Activated CD4-positive, CD25-positive, alpha-beta regulatory T cell treated with anti-CD3 and anti-CD28 coated beads, Interleukin-2, amount 50 U/mL, for 72 hours (primary cell): ENCODE results near the gene ASPDH.
"Not testable (repeated sequence)": the region's sequence is repeated elsewhere in the genome, so short reads cannot be mapped to it uniquely, and the experiment has no call there.

ENCODE experiments used
- DNase-seq: peaks from one replicate; pipeline ENCODE4 v3.0.0; 2021

ASPDH gene

DNA sequence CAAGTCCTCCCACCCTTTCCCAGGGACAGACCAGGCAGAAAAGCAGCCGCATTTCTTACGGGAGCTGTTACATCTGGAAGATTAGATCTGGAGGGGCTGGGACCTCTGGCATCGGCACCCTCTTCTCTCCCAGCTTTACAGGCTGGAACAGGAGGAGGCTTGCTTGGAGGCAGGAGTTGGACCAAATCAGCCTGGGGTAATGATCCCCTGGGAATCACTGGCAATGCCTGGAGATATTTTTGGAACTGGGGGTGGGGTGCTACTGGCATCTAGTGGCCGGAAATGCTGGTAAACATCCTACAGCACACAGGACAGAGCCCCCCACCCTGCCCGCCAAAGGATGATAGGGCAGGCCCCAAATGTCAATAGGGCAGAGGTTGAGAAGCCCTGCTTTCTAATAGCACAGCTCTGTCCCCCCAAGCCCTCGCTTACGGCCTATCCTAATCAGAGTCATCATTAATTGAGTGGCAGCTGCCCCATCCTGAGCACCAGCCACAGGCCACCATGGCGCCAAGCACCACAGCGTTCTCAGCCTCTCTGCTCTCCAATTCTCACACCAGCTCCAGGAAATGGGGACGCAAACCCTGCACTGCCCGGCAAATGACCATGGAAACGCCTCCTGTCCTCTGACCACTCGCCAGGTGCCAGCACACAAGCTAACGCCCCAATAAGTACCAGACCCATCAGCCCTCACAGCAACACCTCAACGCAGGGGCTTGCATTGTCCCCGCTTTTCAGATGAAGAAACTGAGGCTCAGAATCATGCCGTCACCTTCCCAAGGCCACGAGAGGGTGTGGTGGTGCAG is 33.9 kb upstream of the ASPDH start:
- no peak for DNase-seq

DNA sequence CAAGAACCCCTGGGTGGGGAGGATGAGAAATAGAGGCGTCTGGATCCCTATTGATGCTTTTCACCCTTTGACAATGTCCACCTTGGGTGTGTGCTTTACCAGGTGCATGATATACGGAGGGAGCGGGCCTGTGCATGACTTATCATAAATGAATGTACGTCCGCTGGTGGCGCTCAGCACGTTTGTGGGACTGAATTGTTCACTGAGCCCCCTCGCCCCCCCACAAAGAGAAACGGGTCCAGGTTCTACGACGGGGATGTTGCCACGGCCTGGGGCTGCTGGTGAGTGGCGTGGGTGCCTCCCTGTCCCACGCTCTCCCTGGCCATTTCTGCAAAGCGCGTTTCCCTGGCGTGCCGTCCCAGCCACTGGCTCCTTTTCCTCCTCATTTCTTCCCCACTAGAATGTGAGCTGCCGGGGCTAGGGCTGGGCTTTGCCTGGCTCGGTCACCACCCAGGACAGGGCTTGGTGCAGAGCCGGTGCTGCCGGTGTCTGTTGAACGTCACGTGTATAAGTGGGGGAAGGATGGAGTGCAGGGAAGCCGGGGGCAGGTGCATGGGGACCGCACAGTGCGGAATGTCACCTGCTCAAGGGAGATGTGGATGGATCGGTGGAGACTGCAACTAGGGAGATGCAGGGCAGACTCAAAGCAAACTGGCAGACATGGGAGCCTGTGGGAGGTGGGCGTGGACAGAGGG is 33.0 kb upstream of the ASPDH start:
- DNase-seq: no peak

DNA sequence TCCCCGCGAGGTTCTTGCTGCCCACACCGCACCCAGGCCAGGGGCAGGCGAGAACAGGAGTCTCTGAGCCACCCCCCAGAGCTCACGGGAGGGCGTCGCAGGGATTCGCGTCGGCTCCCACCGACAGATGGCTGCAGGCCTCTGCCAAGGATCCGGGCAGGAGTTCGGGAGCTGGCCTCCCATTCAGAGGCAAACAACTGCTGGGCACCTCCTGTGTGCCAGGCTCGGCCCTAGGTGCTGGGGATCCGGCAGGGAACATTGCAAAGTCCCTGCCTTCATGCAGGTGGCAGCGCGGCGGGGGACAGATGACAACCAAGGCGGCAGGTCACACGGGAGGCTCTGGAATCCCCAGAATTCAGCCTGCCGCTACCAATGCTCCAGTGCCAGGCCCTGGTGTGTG is 29.2 kb upstream of the ASPDH start:
- DNase-seq: no peak

DNA sequence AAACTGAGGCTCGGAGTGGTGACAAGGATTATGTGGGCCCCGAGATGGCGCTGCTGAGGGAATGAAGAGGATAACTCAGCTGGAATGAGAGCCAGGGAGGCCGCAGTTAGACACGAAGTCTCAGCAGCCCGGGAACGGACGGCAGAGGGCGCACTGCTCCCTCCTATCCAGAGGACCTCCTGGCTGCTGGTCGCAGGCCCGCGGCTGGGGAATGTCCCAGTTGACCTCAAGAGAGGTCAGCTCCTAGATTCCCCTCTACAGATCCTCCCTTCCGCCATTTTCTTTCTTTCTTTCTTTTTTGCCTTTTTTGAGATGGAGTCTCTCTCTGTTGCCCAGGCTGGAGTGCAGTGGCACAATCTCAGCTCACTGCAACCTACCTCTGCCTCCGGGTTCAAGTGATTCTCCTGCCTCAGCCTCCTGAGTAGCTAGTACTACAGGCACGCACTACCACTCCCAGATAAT is 24.1 kb upstream of the ASPDH start:
- DNase-seq: peak; percentile 76

DNA sequence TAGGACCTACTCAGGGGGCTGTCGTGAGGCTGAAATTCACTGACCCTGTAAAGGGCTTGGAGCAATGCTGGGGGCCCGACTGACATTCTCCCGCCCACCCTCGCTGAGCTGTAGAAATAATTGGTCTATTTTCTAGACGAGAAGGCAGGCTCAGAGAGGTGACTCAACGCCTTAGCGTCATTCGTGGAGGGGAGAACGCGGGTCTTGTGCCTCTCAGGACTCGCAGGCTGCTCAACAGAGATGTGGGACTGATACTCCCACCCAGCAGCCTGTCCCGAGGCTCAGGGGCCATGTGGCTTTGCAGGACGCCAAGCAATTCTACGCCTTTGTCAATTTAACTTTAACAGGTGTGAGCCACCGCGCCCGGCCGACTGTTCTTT is 23.6 kb upstream of the ASPDH start:
- no peak for DNase-seq

DNA sequence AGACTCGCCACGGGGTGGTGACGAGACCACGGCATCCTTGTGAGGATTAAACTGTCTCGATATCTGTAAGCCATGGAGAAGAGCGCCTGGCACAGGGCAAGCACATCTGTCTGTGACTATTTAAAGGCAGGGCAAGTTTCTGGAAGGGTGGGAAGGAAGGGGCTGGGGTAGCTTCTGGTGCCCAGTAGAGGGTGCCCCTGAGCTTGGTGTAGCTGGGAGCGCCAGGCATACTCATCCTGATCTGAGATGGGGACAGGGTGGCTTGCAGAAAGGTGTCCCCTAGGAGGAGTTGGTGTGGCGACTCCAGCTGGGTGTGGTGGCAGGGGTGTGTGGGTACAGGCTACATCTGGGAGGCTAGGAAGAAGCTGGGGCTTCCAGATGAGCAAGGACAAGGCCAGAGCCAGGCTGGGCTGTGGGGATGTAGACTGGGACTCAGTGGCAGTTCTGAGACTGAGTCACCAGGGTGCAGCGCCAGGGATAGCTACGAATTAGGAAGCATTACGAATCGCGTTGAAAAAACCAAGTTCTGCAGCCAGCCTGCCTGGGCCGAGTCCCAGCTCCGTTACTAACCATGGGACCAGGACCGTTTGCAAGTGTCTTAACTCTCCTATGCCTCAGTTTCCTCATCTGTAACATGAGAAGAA is 23.1 kb upstream of the ASPDH start:
- DNase-seq: no peak

DNA sequence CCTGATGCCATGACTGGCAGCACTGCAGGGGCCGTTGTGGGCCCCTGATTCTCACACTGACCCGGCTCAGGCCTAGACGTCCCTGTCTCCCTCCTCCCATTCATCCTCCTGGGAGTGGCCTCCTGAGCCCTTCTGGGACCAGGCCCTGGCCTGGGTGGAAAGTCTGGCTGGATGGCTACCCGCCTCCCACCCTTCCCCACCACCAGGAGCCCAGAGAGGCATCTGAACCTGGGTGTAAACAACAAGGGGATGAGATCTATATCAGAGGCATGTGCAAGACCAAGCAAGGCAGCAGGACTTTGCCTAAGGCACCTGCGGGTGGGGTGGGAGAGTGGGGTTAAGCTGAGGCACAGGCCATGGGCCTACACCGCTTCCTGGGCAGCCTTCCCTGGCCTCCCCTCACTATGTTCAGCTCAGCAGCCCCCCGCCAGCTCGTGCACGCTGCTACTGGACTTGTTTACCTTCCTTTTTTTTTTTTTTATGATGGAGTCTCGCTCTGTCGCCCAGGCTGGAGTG is 22.0 kb upstream of the ASPDH start:
- no peak for DNase-seq

DNA sequence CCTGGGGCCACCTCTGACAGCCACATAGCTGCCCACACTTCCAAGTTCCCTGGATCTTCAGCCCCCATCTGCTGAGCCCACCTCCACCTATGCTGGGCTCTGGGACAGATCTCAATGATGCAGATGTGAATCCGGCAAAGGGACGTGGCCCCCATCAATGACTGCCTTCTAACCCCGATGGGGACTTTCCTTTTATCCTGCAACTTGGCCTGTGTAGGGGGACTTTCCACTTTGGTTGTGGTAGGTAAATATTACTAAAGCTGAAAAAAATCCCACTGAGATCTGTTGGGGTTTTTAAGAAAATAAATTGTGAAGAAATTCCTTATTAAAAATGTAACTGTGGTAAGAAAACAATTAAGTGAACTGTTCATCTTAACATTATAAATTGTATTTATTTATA is 20.8 kb upstream of the ASPDH start:
- no peak for DNase-seq

DNA sequence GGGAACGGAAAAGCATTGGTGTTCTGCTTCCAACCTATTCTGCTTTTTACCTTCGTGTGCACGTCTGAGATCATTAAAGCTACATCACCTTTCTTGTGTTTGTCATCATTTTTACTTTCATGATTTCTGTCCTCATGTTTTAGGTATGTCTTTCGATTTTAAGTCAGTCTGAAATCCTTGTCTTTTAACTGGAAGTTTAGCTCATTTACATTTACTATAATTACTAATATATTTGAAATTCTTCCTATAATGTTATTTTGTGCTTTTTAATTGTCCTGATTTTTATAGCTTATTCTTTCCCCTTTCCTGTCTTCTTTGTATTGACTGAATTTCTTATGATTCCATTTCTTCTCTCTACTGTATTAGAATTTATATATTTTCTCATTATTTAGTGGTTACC is 19.2 kb upstream of the ASPDH start:
- DNase-seq: no peak

DNA sequence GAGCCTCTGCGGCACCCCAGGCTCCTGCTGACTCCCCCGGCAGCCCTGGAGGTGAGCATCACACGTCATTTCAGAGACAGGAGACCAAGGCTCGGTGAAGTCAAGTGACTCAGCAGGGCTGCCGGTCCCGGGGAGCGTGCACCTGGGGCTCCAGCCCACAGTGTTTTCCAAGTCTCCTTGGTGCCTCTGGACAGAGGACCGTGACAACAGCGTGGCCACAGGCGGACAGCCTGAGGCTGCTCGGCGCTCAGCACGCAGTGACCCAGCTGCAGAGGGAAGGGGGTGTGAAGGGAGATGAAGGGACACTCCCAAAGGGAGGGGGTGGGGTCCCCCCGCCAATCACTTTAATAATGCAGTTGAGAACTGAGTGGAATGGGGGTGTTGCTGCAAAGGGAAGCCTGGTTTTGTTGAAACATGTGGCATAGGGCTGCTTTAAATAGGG is 17.5 kb upstream of the ASPDH start:
- no peak for DNase-seq

DNA sequence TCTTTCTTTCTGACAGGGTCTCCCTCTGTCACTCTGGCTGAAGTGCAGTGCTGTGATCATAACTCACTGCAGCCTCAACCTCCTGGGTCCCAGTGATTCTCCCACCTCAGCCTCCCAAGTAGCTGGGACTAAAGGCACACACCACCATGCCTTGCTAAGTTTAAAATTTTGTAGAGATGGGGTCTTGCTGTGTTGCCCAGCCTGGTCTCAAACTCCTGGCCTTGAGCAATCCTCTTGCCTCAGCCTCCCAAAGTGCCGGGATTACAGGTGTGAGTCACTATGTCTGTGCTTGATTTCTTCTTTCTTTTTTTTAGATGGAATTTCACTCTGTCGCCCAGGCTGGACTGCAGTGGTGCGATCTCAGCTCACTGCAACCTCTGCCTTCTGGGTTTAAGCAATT is 14.3 kb upstream of the ASPDH start:
- DNase-seq: not testable (repeated sequence)

DNA sequence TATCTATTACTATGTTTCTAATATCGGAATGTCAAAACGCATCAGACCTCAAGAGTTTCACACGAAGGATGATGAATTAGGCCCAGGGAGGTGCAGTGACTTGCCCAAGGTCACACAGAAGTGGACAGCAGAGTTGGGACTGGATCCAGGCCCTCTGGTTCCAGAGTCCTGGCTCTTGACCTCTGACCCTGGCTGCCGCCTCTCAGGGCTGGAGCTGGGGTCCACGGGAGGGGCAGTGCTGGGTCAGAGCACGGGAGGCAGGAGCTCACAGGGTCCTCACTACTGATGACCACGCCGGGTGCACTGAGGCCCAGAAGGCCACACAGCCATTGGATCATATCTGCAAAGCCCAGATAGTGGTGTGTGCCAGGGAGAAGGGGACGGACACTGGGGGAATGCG is 9.2 kb upstream of the ASPDH start:
- DNase-seq: no peak

DNA sequence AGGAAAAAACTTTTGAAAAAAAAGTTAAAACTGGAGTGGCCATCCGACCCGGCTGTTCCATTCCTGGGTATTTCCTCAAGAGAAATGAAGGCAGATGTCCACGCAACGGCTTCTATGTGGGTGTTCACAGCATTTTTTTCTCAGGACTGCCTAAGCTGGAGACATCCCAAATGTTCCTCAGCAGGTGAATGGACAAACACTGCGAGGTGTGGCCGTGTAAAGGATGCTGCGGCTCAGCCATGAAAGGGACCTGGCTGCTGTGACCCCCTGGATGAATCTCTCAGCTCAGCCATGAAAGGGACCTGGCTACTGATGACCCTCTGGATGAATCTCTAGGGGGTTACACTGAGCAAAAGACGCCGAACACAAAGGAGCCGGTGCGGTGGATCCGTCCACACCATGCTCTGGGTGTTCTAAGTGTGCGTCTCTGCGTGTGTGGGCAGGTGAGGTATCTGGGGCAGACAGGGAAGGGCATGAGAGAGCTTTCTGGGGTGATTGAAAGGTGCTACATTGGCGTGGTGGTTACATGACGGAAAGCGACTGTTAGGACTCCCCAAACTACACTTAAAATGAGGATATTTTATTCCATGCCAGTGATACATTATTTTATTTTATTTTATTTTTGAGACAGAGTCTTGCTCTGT is 7.2 kb upstream of the ASPDH start:
- DNase-seq: no peak

DNA sequence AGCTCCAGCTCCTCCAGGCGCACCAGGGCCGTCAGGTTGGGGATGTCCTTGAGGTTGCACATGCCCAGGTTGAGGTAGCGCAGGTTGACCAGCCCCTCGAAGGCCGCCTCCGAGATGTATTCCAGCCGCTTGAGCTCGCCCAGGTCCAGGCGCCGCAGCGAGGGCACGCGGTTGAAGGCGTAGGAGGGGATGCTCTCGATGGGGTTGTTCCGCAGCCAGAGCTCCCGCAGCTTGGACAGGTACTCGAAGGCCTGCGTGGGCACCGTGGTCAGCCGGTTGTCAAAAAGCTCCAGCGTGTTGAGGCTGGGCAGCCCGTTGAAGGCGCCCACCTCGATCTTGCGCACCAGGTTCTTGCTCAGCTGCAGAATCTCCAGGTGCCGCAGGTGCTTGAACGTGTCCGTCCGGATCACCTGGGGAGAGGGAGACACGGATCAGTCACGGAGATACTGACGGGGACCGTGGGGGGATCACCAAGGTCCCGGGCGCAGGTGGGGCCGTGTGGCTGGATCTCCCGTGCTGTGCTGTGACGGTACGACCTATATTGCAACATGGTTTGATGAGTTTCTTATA is 5.4 kb upstream of the ASPDH start:
- DNase-seq: no peak

DNA sequence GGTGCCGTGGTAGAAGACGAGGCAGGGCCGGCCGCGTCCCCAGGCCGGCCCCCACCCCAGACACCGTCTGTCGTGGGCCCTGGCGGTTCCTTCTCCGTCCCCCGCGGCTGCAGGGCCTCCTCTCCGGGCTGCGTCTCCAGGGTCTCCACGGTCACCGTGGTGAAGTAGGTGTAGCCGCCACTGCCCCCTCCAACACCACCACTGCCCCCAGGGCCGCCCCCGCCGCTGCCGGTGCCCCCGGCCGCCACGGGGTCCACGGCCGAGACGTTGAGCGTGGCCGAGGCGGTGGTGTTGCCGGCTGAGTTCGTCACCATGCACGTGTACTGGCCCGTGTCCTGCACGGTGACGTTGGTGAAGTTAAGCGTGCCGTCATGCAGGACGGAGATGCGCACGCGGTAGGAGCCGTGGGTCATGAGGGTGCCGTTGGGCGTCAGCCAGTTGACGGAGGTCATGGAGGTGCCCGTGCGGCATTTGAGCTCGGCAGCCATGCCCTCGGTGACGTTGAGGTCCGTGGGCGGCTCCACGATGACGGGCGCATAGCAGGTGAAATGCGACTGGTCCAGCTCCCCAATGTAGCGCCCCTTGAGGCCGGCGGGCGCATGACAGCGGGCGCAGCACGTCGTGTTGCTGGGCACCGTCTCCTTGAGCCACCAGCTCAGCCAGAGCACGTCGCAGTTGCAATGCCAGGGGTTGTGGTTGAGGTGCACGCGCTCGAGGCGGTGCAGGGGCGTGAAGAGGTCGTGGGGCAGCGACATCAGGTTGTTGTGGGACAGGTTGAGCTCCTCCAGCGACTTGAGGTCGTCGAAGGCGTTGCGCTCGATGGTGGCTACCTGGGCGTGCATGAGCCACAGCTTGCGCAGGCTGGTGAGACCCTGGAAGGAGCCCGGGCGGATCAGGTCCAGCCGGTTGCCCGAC is 4.6 kb upstream of the ASPDH start:
- DNase-seq: no peak

DNA sequence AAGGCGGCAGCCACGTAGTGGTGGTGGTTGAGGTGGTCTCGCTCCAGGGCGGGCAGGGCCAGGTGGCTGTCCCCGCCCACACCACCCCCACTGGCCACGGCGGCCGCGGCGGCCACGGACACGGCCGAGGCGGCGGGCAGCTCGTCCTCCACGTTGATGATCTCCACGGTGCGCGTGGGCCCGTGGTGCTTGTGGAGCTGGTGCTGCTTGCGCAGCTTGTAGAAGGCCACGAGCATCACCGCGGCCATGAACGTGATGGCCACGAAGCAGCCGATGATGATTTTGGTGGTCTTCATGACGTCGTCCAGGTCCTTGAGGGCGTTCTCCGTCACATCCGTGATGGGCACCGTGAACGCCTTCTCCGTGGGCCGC is 4.0 kb upstream of the ASPDH start:
- DNase-seq: no peak

DNA sequence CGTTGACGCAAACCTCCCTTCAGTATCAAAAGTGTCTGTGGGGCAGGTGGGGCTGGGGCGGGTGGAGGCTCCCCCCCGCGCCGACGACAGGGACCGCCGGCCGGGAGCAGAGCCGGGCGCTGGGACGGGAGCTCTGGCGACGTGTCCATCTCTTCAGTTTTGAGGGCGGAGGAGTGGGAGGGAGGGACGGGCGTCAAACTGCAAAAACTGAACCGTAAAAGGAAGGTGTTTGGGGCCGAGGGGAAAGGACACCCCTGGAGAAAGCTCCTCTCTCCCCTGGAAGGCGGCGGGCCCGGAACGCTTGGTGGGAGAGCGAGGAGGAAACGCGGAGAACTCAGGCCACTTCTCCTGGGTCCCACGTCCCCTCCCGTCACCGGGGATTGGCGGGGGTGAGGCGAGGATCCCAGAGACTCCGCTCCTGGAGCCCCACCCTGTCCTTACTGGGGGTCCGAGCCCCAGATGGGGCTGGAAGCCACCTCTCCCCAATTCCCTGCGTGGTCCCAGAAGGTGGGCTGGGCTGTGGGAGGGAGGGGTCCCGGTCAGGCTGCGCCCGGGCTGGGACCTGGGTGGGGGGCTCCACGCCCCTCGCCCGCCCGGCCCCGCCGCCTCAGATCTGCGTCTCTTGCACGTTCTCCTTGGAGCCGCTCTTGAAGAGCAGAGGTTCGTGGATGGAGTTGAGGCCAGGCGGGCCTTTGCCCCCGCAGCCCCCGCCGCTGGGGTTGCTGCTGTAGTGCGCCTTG is 3.4 kb upstream of the ASPDH start:
- no peak for DNase-seq

DNA sequence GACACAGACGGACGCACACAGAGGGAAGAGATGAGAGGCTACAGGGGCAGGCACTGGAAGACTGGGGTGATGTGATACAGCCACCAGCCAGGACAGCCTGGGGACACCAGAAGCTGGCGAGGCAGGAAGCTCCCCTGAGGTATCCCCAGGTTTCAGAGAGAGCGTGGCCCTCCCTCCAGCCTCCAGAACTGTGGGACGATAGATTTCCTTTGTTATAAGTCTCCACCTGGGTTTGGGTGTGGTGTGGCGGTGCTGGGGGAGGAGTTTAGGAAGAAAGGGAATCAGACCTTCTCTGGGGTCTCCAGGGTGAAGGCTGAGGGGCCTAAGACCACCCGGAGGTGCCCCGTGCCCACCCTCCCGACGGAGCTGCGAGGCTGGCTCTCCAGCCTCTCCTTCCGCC is 2.7 kb upstream of the ASPDH start:
- DNase-seq: no peak

DNA sequence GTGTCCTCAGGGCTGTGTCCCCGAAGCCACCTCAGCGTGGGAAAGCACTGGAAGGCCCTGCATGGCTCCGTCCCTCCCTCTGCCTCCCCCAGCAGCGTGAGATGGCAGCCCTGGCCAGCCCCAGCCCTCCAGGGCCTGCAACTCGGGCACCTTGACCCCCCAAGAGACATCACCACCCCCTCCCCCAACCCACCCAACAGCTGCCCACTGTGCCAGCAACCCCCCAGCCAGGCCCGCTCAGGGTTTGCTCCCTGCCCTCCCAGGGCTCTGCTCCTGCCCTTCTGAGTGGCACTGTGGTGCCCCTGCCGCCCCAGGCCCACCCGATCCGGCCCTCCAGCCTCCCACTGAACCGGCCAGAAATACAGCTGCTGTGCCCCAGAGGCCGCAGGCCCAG is 1.5 kb upstream of the ASPDH start:
- no peak for DNase-seq

DNA sequence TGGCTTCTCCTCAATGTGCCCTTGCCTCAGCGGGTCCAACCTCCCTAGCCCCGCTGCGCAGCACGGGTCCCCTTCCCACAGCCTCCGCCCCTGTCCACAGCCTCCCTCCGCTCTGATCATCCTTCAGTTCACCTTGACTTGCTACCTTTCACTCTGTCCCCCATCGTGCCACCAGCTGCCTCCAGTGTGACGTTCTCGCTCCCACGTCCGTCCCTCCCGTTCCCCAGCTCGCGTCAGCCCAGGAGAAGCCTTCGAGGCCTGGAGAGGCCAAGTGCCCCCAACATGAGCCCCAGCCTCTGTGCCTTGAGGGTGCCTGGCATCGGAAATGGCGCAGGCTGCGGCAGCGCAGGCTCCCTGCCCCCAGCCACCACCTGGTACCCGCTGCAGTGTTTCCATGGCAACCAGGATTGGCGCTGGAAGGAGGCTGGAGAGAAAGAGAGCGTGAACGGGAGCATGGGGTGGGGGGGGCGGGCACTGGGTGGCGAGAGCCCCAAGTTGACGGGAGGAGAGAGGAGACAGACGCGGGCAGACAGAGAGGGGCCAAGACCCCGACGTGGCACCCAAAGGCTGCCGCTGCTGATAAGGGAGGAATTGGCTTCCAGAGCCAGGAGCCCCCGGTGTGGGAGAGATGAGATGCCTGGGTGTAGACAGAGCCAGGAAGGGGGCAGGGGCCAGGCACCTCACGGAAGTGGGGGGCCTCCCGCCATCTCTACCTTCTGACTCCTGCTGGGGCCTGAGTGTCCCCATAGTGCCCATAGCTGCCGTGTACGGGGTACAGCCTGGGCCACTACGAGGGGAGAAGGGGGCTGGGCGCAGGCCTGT is 844 bp upstream of the ASPDH start:
- no peak for DNase-seq
